Panc1 (cell line): ENCODE results near the gene LRRIQ1. TPM values are rescaled to one million over a fixed set of nuclear protein-coding genes. Genes with fewer than 3 reads are reported as not detected.

Experiments used
- ATAC-seq: fragments of 200-7000 bp; cut with Tn5 transposase; 2 replicates; pipeline ENCODE4 v1.9.1; 2020; ENCODE audit warnings: mild to moderate bottlenecking, moderate library complexity
- Bru-seq: library from RNA; stranded (reverse); fragments of 400-500 nt; gene quantifications from one replicate; lab custom pipeline; 2021; lab: Mats Ljungman, UMichigan
- BruChase-seq, 2 experiments: library from RNA; stranded (reverse); fragments of 400-500 nt; gene quantifications; one replicate each; lab custom pipeline; 2021; lab: Mats Ljungman, UMichigan
- BruUV-seq: library from RNA; stranded (reverse); fragments of 400-500 nt; replicated peaks from 2 replicates; lab custom pipeline; 2021; lab: Mats Ljungman, UMichigan
- CTCF ChIA-PET: fragments of 300-600 bp; sonication (Branson Sonifier 250); formaldehyde crosslinking; loops from one replicate; lab custom pipeline; 2022; ENCODE audit warnings: antibody characterized with exemption; lab: Charles Lee
- POLR2A ChIA-PET: fragments of 300-600 bp; sonication (Branson Sonifier 250); formaldehyde crosslinking; loops from one replicate; lab custom pipeline; 2022; ENCODE audit warnings: antibody characterized with exemption; lab: Charles Lee
- DNase-seq: peaks from one replicate; pipeline ENCODE4 v3.0.0-alpha.2; 2010; ENCODE audit warnings: low read depth, low spot score
- H3K27ac ChIP-seq: 2 replicates; pipeline ENCODE4 v1.5.1; 2011; ENCODE audit warnings: mild to moderate bottlenecking, low read length, inconsistent platforms
- H3K27me3 ChIP-seq: fragments of 200-500 bp; sonication (Bioruptor generic); 2 replicates; pipeline ENCODE4 v1.6.0; 2014; ENCODE audit warnings: low read length, inconsistent platforms; ENCODE audit not compliant: control insufficient read depth, insufficient read depth
- H3K36me3 ChIP-seq: fragments of 200-500 bp; sonication (Bioruptor generic); 2 replicates; pipeline ENCODE4 v1.5.1; 2014; ENCODE audit warnings: inconsistent platforms, mild to moderate bottlenecking, low read length, moderate library complexity; ENCODE audit not compliant: control insufficient read depth, insufficient read depth
- H3K4me1 ChIP-seq: 2 replicates; pipeline ENCODE4 v1.5.1; 2011; ENCODE audit warnings: inconsistent platforms, mild to moderate bottlenecking, low read length, moderate library complexity; ENCODE audit not compliant: control insufficient read depth, insufficient read depth
- H3K4me3 ChIP-seq, 2 experiments: 2 replicates each; pipeline ENCODE4 v1.5.1; 2011 to 2012; ENCODE audit warnings: low read depth in 2 of 2, low read length in 2 of 2, mild to moderate bottlenecking in 2 of 2, inconsistent platforms in 1 of 2, moderate library complexity in 1 of 2
- H3K9me3 ChIP-seq: fragments of 200-500 bp; sonication (Bioruptor generic); 2 replicates; pipeline ENCODE4 v1.5.1; 2014; ENCODE audit warnings: low read depth, mild to moderate bottlenecking, inconsistent platforms, low read length, moderate library complexity; ENCODE audit not compliant: control insufficient read depth, insufficient read depth
- CTCF ChIP-seq: fragments of 450-650 bp; IDR thresholded peaks from 2 replicates; pipeline ENCODE4 v1.5.1; 2017; ENCODE audit warnings: mild to moderate bottlenecking
- POLR2AphosphoS5 ChIP-seq: IDR thresholded peaks from 2 replicates; pipeline ENCODE4 v1.6.1; 2012; ENCODE audit warnings: mild to moderate bottlenecking, low read depth, low read length, moderate library complexity
- REST ChIP-seq, 2 experiments: IDR thresholded peaks; 2 replicates each; pipeline ENCODE4 v1.6.1; 2011 to 2012; ENCODE audit warnings: low read depth in 2 of 2, control low read depth in 1 of 2, low read length in 1 of 2, mild to moderate bottlenecking in 1 of 2, moderate library complexity in 1 of 2; ENCODE audit not compliant: insufficient read depth in 1 of 2
- SIN3A ChIP-seq: IDR thresholded peaks from 2 replicates; pipeline ENCODE4 v1.6.1; 2012; ENCODE audit warnings: low read depth, mild to moderate bottlenecking, low read length, moderate library complexity, borderline replicate concordance; ENCODE audit not compliant: insufficient read depth
- TCF7L2 ChIP-seq: IDR thresholded peaks from 2 replicates; pipeline ENCODE4 v1.6.1; 2011; ENCODE audit warnings: mild to moderate bottlenecking, low read depth, low read length, inconsistent platforms
- in situ Hi-C: cut with HindIII; loops from 2 replicates; pipeline ENCODE4 v1.10.0; 2016; ENCODE audit warnings: low sequenced_read_pairs, low pct_unique_long_range_greater_than_20kb
- intact Hi-C: fragments of 100-400 bp; cut with micrococcal nuclease; formaldehyde crosslinking; loops from one replicate; pipeline ENCODE4 v1.10.0; 2022; ENCODE audit not compliant: unreplicated experiment
- long read RNA-seq: library from polyadenylated mRNA; unstranded; transcript quantifications from one replicate; pipeline ENCODE4 v2.0.0, GENCODE V29; 2021; ENCODE audit not compliant: unreplicated experiment
- polyA plus RNA-seq: library from polyadenylated mRNA; unstranded; fragments of >200 nt; gene quantifications from one replicate; pipeline ENCODE4 v1.2.1, GENCODE V29; 2012; ENCODE audit warnings: missing spikeins; ENCODE audit not compliant: insufficient read length
- total RNA-seq: library from RNA; stranded (reverse); gene quantifications from one replicate; pipeline ENCODE4 v1.2.1, GENCODE V29; 2021; ENCODE audit not compliant: unreplicated experiment

The LRRIQ1 gene, protein sequence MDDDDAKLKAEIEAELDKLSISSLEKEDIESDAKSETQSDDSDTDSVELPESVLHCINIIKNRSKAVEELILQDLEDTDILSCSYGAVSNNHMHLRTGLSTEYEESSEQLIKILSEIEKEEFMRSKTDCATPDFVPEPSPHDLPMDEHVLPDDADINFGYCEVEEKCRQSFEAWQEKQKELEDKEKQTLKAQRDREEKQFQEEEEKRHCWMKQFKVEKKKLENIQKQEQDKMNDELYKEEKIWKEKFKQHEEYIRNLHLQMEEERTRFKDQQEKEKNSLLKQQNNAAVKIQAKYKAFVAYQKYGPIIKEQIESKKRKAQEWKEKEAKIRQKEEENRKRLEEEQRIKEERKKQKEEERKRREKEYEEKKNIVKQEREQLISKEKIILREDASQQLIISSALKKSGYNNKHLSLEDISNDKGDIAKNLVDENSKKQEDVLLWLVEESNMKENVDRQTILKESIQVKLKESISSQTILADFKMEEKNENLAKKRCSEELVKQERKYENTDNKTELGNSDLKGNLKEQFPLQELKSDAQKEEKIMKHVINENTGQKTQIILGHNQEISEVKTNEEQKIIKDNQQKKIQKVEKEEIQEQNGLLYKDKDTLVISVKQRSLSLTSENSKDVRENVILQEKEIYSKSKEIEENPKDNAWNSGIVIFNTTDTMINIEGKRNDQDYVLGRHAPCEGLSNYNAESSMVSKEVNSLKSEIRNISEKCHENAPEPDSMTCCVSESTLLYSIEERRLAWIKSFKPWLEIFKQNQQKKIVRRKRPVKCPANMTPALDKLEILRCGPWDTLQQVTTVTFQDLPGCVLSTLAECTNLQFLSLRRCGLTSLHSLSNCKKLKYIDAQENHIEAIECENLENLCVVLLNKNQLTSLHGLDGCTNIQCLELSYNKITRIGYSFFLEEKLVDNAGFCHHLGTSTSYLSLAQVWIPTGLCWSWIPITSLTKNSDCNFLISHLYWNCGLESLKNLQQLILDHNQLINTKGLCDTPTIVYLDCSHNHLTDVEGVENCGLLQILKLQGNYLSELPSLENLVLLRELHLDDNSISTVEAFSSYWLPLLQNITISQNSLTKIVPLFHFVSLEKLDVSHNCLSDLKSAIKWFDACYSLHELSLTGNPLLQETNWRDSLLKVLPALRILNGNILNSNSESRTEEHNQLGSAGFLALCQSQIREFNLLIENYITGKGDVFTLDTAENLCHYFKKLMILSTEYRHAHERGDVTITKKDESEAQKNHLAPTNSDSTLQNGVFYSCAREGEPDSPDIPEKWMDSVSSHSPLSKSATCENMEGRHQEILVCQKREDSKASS (N-terminal part only)
- total RNA-seq (0.15 TPM), Bru-seq, nascent RNA (percentile 14 among the genes with signal in this experiment), BruChase-seq, experiment 1, labeled RNA remaining after a 2-hour chase (percentile 15 among the genes with signal in this experiment), BruChase-seq, experiment 2, labeled RNA remaining after a 6-hour chase (percentile 14 among the genes with signal in this experiment)
- 0.25 TPM for polyA plus RNA-seq
- long read RNA-seq: 0 reads

DNA sequence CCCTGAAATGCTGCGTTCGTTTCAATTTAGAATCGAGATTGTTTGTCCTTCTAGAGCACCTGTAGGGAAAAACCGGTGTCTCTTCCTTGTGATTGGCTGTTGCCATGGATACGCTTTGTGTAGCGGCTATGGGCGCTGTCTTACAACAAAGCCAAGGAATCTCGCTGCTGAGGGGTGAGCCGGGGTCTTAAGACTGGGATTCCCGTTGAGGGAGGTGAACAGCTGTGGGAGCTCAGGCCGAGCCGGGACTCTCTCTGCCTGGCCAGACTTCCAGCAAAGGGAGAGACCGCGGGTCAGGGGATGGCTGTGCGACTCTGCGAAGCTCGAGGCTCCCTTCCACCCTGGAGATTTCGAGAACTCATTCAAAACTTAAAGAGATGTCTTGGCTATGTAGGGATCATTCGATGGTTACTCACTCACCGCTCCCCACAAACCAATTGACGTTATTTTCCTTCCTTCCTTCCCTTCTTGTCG is at the start of gene LRRIQ1, which contains the start of gene TSPAN19:
Gene LRRIQ1 (plus strand): TSS at position 118 of the 474 bp plus-strand sequence. CDS start 1,826 bp downstream, outside the sequence.
Gene TSPAN19 (minus strand): TSS at position 44 of the 474 bp plus-strand sequence. CDS start 6,331 bp downstream, outside the sequence.
- ATAC-seq (peak; percentile 93), DNase-seq (peak; percentile 39)
- POLR2A ChIA-PET: no interaction called here
- intact Hi-C loops (no loop called here), in situ Hi-C loops (no loop called here)
- CTCF ChIA-PET: no interaction called here
- Histone ChIP-seq H3K9me3 (no peaks in the 10 kb centered on the region), H3K27me3 (no peaks in the 10 kb centered on the region), H3K4me3 (peak within 1 kb of the TSS; percentile 61 to 75), H3K36me3 (no peaks in the 10 kb centered on the region), H3K27ac (no peak within 1 kb of the TSS), H3K4me1 (no peaks in the 10 kb centered on the region)
- BruUV-seq: no TSS peak
- TF ChIP-seq SIN3A: 0 out of 2 replicates have a peak, but pooled peaks have one; percentile 38
- TF ChIP-seq REST (IDR thresholded peaks at IDR 0.05; ENCODE audit: insufficient read depth in 1 of 2, low read depth in 2 of 2, low read length in 1 of 2): no peak

DNA sequence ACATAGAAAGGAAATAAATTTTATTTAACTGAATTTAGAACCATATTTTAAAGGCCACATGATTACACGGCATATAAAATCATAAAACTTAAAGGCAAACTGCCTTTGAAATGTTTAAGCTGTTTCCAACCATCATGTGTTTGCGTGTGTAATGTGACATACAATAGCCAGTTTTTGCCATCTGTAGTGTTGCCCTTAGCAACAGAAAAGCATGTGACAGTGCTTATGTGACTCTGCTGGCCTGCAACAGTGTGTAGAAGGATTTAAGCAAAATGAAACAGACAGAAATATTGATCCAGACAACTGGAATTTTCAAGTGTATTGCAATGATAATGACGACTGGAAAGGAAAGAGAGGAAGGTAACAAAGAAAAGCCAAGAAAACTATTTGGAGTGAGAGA is 49.6 kb upstream of the LRRIQ1 start:
- H3K36me3 ChIP-seq: no peaks in the 10 kb centered on the region
- DNase-seq (no peak), ATAC-seq (no peak)
- intact Hi-C loops: no loop called here
- ChIA-PET POLR2A (no interaction called here), CTCF (no interaction called here)
- H3K27me3 ChIP-seq: no peaks in the 10 kb centered on the region
- in situ Hi-C loops: no loop called here
- no peaks in the 10 kb centered on the region for H3K4me1 ChIP-seq
- no TSS peak for BruUV-seq
- H3K27ac ChIP-seq: no peak overlapping the region
- no peak overlapping the region for H3K4me3 ChIP-seq
- H3K9me3 ChIP-seq: no peaks in the 10 kb centered on the region
- TF ChIP-seq POLR2AphosphoS5 (no peak), TCF7L2 (no peak), CTCF (no peak), SIN3A (no peak), REST (IDR thresholded peaks at IDR 0.05; ENCODE audit: insufficient read depth in 1 of 2, low read depth in 2 of 2, low read length in 1 of 2) (no peak)
